ENCODE results near the gene EXOC6B. TPM values are rescaled to one million over a fixed set of nuclear protein-coding genes. Genes with fewer than 3 reads are reported as not detected.

EXOC6B gene
- total RNA-seq, 1 donor from 2014 or later: 33.0 TPM

DNA sequence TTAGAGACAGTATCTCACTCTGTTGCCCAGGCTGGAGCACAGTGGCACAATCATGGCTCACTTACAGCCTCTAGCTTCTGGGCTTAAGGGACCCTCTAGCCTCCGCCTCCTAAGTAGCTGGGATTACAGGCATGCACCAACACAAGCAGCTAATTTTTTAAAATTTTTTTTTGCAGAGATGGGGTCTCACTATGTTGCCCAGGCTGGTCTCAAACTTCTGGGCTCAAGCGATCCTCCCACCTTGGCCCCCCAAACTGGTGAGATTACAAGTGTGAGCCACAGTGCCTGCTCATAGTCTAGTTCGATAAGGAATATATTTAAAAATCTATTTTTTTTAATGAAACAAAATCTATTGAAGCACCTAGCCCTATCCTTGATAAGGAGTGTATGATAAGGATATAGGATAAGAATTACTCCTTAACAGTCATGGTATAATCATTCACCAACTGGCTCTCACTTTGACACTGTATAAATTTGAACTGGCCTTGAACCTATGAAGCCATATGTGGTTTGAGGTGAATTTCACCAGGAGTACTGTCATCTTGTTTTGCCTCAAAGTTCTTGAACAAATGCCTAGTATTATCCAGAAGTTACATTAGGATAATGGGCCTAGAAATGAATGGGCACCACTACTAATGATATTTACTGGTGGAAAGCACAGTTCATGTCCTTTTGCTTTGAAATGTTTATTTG is 71.1 kb downstream of the EXOC6B start:
- intact Hi-C loops (cut with DNase I): no loop called here

DNA sequence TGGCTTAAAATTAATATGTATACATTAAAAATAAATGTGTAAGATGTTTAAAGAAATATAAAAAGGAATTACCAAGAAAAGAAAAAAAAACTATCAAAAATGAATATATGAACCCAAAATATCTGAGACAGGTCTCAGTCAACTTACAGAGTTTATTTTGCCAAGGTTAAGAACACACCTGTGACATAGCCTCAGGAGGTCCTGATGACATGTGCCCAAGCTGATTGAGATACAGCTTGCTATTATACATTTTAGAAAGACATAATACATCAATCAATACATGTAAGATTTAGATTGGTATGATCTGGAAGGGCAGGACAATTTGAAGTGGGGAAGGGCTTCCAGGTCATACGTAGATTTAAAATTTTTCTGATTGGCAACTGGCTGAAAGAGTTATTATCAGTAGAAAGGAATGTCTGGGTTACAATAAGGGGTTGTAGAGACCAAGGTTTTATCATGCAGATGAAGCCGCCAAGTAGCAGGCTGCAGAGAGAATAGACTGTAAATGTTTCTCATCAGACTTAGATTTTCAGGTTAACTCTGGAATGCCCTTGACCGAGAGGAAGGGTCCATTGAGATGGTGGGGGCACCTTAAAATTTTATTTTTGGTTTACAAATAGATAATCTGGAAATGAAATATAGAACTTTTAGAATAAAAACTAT is 74.7 kb downstream of the EXOC6B start:
- no peaks in the 10 kb centered on the region for H3K9me3 ChIP-seq
- H3K27ac ChIP-seq: no peak overlapping the region
- H3K4me3 ChIP-seq: no peak overlapping the region
- no peaks in the 10 kb centered on the region for H3K27me3 ChIP-seq (ENCODE audit: low read depth)
- no peak for ATAC-seq
- no peaks in the 10 kb centered on the region for H3K36me3 ChIP-seq
- intact Hi-C loops (cut with DNase I): no loop called here
- TF ChIP-seq, protein P1, sequence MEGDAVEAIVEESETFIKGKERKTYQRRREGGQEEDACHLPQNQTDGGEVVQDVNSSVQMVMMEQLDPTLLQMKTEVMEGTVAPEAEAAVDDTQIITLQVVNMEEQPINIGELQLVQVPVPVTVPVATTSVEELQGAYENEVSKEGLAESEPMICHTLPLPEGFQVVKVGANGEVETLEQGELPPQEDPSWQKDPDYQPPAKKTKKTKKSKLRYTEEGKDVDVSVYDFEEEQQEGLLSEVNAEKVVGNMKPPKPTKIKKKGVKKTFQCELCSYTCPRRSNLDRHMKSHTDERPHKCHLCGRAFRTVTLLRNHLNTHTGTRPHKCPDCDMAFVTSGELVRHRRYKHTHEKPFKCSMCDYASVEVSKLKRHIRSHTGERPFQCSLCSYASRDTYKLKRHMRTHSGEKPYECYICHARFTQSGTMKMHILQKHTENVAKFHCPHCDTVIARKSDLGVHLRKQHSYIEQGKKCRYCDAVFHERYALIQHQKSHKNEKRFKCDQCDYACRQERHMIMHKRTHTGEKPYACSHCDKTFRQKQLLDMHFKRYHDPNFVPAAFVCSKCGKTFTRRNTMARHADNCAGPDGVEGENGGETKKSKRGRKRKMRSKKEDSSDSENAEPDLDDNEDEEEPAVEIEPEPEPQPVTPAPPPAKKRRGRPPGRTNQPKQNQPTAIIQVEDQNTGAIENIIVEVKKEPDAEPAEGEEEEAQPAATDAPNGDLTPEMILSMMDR (IDR thresholded peaks at IDR 0.05): no peak
- H3K4me1 ChIP-seq: peaks cover 3% of the 10 kb centered on the region
- no peak for DNase-seq

More for the DNA sequence above, 71.1 kb downstream of the EXOC6B start:
- Histone ChIP-seq H3K36me3 (no peaks in the 10 kb centered on the region), H3K4me3 (no peak overlapping the region), H3K27me3 (ENCODE audit: low read depth) (no peaks in the 10 kb centered on the region), H3K9me3 (no peaks in the 10 kb centered on the region), H3K4me1 (peaks cover 20% of the 10 kb centered on the region), H3K27ac (no peak overlapping the region)
- no peak for DNase-seq
- no peak for ATAC-seq
- TF ChIP-seq, protein P1 (IDR thresholded peaks at IDR 0.05): no peak

DNA sequence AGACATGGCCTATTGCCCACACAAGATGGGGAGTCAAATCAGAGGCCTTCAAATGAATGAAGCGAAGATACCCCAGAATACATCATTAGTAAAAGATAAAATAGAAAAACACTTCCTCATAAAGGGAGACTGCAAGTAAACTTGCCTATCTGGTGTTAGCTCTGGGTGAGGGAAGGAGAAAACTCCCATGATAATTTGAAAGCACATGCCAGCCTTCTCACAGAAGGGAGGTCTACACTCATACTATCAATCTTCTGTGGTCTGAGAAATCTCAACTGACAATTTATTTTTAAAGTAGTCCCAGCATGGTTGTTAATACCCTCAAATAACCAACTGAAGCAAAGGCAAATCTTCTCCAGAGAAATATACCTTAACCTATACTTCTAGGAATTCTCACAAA is 75.4 kb downstream of the EXOC6B start:
- Histone ChIP-seq H3K27me3 (ENCODE audit: low read depth) (no peaks in the 10 kb centered on the region), H3K4me3 (no peak overlapping the region), H3K4me1 (peaks cover 3% of the 10 kb centered on the region), H3K27ac (no peak overlapping the region), H3K36me3 (no peaks in the 10 kb centered on the region), H3K9me3 (no peaks in the 10 kb centered on the region)
- intact Hi-C loops (cut with DNase I): no loop called here
- no peak for DNase-seq
- no peak for ATAC-seq
- TF ChIP-seq, protein P1 (IDR thresholded peaks at IDR 0.05): no peak

DNA sequence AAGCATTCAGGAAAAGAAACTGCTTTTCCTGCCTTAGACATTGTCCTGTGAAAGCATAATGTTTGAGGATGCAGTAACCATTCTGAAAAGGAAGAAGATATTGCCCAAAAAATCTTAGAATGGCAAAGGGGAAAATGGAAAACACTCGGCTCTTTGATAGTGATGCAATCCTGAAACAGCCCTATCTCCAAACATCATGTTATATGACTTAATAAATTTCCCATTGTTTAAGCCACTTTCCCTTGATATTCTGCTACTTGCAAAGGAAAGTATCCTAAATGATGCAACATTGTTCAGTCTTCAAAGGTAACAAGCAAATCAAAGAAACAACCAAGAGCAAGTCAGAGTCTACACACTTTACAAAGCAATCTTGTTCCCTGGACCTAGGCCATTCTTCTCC is 78.5 kb downstream of the EXOC6B start:
- Histone ChIP-seq H3K9me3 (no peaks in the 10 kb centered on the region), H3K27ac (no peak overlapping the region), H3K4me1 (peaks cover 5% of the 10 kb centered on the region), H3K36me3 (no peaks in the 10 kb centered on the region), H3K27me3 (ENCODE audit: low read depth) (no peaks in the 10 kb centered on the region), H3K4me3 (no peak overlapping the region)
- DNase-seq: no peak
- TF ChIP-seq, protein P1 (IDR thresholded peaks at IDR 0.05): no peak
- intact Hi-C loops (cut with DNase I): no loop called here
- ATAC-seq: no peak

DNA sequence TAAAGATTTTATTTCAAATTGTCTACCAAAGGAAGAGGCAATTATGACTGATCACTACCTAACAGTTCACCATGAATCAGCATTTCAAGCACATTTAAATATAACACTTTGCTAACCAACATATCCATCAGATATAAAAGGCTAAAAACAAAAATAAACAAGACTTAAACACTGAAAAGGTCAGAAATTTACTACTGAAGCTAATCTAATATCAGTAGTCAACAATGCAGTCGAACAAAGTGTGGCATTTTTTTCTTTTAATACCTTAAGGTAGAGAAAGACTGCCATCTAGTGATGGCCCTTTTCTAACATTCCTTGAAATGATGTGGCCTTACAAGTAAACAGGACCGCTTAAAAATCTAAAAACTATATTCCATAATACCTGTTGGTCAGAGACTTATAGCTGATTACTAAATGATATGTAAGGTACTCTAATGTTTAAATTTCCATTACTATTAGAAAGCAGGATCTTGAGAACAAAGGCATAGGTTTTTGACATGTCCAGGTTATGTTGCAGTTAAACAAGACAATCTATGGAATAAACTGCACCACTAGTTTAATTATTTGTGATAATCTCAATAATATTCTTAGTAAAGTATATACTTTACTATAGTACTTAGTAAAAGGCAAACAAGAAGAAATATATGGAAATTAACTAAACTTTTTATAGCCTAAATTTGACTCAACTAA is 80.0 kb downstream of the EXOC6B start:
- Histone ChIP-seq H3K4me3 (no peak overlapping the region), H3K27me3 (ENCODE audit: low read depth) (no peaks in the 10 kb centered on the region), H3K27ac (no peak overlapping the region), H3K4me1 (peaks cover 5% of the 10 kb centered on the region), H3K36me3 (no peaks in the 10 kb centered on the region), H3K9me3 (no peaks in the 10 kb centered on the region)
- TF ChIP-seq, protein P1 (IDR thresholded peaks at IDR 0.05): peak; percentile 70
- DNase-seq: no peak
- ATAC-seq: peak in 1 of 2 donors; percentile 70
- intact Hi-C loops (cut with DNase I): no loop called here

Measured in lower lobe of right lung (tissue), 2 donors.